ENCODE data around the gene LOXL1. TPM values are rescaled to one million over a fixed set of nuclear protein-coding genes. Genes with fewer than 3 reads are reported as not detected.

The LOXL1 gene
- total and polyA plus RNA-seq, 7 donors = 3.0 to 27.7 (median 9.7) TPM; not detected in 1

- peaks cover 0 to 79% (median 52%) of the 10 kb centered on the region in 4 donors for H3K4me1 ChIP-seq
- TF ChIP-seq EP300 (IDR thresholded peaks at IDR 0.05) (no peak), CTCF (IDR thresholded peaks at IDR 0.05) (no peak), POLR2AphosphoS5 (IDR thresholded peaks at IDR 0.05) (no peak), POLR2A (IDR thresholded peaks at IDR 0.05) (no peak)
- no peaks in the 10 kb centered on the region for H3K27me3 ChIP-seq
- WGBS, 2 donors = 96% methylated on average over 27 of the region's 27 CpGs
- H3K9me3 ChIP-seq = no peaks in the 10 kb centered on the region
- peaks cover 0 to 38% (median 11%) of the 10 kb centered on the region in 4 donors for H3K36me3 ChIP-seq
- peak overlapping the region in 2 of 4 donors; percentile 92 to 95 for H3K27ac ChIP-seq
- intact Hi-C loops (cut with DNase I) = loop anchor here (10.0 kb wide), 2 partner anchors 1457 to 1523 kb away; partner anchors contain the start of genes ARIH1 and SIN3A
- no peak overlapping the region for H3K4me3 ChIP-seq
- peak; percentile 62 for DNase-seq
These were observed 71.7 kb downstream of the LOXL1 start for GRCh38 chr15:73997986-73998385.

Other genes with a start within 250 kb of the LOXL1 start
- gene CD276, start 242.1 kb upstream of the LOXL1 start, total RNA-seq = 10 to 100 TPM; 20.4 to 59.8 (median 36.7) TPM
- gene CD276, start 242.1 kb upstream of the LOXL1 start, polyA plus RNA-seq = 10 to 100 TPM; 15.7 to 38.6 (median 16.8) TPM
- gene INSYN1, start 173.1 kb upstream of the LOXL1 start, total RNA-seq = 10 to 100 TPM in 1 of 4 donors, 1 to 10 TPM in 3; 3.6 to 10.0 (median 5.9) TPM
- 1 to 10 TPM in 2 of 3 donors, under 1 TPM in 1; 0.60 to 1.2 (median 1.1) TPM for gene INSYN1, start 173.1 kb upstream of the LOXL1 start, polyA plus RNA-seq
- gene TBC1D21, start 52.9 kb upstream of the LOXL1 start, total RNA-seq = not detected
- not detected for gene TBC1D21, start 52.9 kb upstream of the LOXL1 start, polyA plus RNA-seq
- gene STOML1, start 65.8 kb downstream of the LOXL1 start, total RNA-seq = 10 to 100 TPM in 3 of 4 donors, 1 to 10 TPM in 1; 10.0 to 17.8 (median 13.8) TPM
- 10 to 100 TPM in 1 of 3 donors, 1 to 10 TPM in 2; 3.5 to 18.5 (median 4.2) TPM for gene STOML1, start 65.8 kb downstream of the LOXL1 start, polyA plus RNA-seq
- gene PML, start 68.3 kb downstream of the LOXL1 start, total RNA-seq = 100 to 1,000 TPM in 1 of 4 donors, 10 to 100 TPM in 3; 43.3 to 129 (median 60.0) TPM
- 10 to 100 TPM in 1 of 3 donors, 1 to 10 TPM in 2; 9.6 to 36.4 (median 9.7) TPM for gene PML, start 68.3 kb downstream of the LOXL1 start, polyA plus RNA-seq
- not detected for gene GOLGA6A, start 156.1 kb downstream of the LOXL1 start, total RNA-seq
- gene GOLGA6A, start 156.1 kb downstream of the LOXL1 start, polyA plus RNA-seq = not detected
- 1 to 10 TPM in 2 of 4 donors, under 1 TPM in 2; 0.16 to 2.2 (median 1.1) TPM for gene ISLR2, start 204.1 kb downstream of the LOXL1 start, total RNA-seq
- 1 to 10 TPM in 1 of 3 donors, not detected in 2; 1.1 TPM for gene ISLR2, start 204.1 kb downstream of the LOXL1 start, polyA plus RNA-seq
- gene ISLR, start 247.2 kb downstream of the LOXL1 start, total RNA-seq = 100 to 1,000 TPM in 2 of 4 donors, 10 to 100 TPM in 2; 71.4 to 186 (median 121) TPM
- gene ISLR, start 247.2 kb downstream of the LOXL1 start, polyA plus RNA-seq = 10 to 100 TPM in 1 of 3 donors, 1 to 10 TPM in 1, under 1 TPM in 1; 0.69 to 16.3 (median 7.8) TPM

Data from sigmoid colon (tissue), 7 donors.